IMR-90 (cell line): Measurements from ENCODE around the gene ITSN1. TPM values are rescaled to one million over a fixed set of nuclear protein-coding genes. Genes with fewer than 3 reads are reported as not detected.

Source experiments
- ATAC-seq: fragments of 200-7000 bp; cut with Tn5 transposase; 2 replicates; pipeline ENCODE4 v1.9.1; 2020; ENCODE audit warnings: low read depth, mild to moderate bottlenecking, moderate library complexity
- BruUV-seq: library from RNA; stranded (reverse); fragments of 400-500 nt; replicated peaks from 2 replicates; lab custom pipeline; 2021; lab: Mats Ljungman, UMichigan
- CTCF ChIA-PET: fragments of 300-600 bp; formaldehyde crosslinking; extraction: SDS; loops from one replicate; lab custom pipeline; 2021; ENCODE audit warnings: antibody characterized with exemption; lab: Yijun Ruan, JAX
- POLR2A ChIA-PET: fragments of 300-600 bp; sonication (Branson Sonifier 250); formaldehyde crosslinking; loops from one replicate; lab custom pipeline; 2022; ENCODE audit warnings: antibody characterized with exemption; ENCODE audit not compliant: unreplicated experiment; lab: Charles Lee
- DNase-seq: peaks from one replicate; pipeline ENCODE4 v3.0.0; 2013
- H2AFZ ChIP-seq: replicated peaks from 2 replicates; pipeline ENCODE3; 2013; ENCODE audit warnings: low read length, mild to moderate bottlenecking; ENCODE audit not compliant: poor library complexity
- H2AK5ac ChIP-seq: 2 replicates; pipeline ENCODE4 v1.6.1; 2013; ENCODE audit warnings: low read depth, low read length, inconsistent platforms
- H2AK9ac ChIP-seq: replicated peaks from 2 replicates; pipeline ENCODE3; 2013; ENCODE audit warnings: mild to moderate bottlenecking, low read depth, low read length, moderate library complexity; ENCODE audit not compliant: poor library complexity
- H2BK120ac ChIP-seq: 2 replicates; pipeline ENCODE4 v1.6.1; 2013; ENCODE audit warnings: low read depth, low read length, inconsistent platforms
- H2BK15ac ChIP-seq: 3 replicates; pipeline ENCODE4 v1.6.1; 2013; ENCODE audit warnings: low read depth, low read length, inconsistent platforms
- H2BK20ac ChIP-seq: 2 replicates; pipeline ENCODE4 v1.6.1; 2013; ENCODE audit warnings: low read depth, mild to moderate bottlenecking, inconsistent platforms, low read length, moderate library complexity
- H2BK5ac ChIP-seq: 2 replicates; pipeline ENCODE4 v1.6.1; 2013; ENCODE audit warnings: mild to moderate bottlenecking, low read depth, low read length, inconsistent platforms; ENCODE audit not compliant: poor library complexity, severe bottlenecking
- H3K14ac ChIP-seq: replicated peaks from 2 replicates; pipeline ENCODE4 v1.6.1; 2013; ENCODE audit warnings: low read depth, low read length, inconsistent platforms
- H3K18ac ChIP-seq: 2 replicates; pipeline ENCODE4 v1.6.1; 2013; ENCODE audit warnings: low read depth, low read length, control low read depth
- H3K23ac ChIP-seq: 2 replicates; pipeline ENCODE4 v1.6.1; 2013; ENCODE audit warnings: low read depth, low read length, inconsistent platforms
- H3K27ac ChIP-seq: 2 replicates; pipeline ENCODE4 v1.5.1; 2013; ENCODE audit warnings: mild to moderate bottlenecking, control low read depth, low read length; ENCODE audit not compliant: insufficient read depth
- H3K27me3 ChIP-seq: 2 replicates; pipeline ENCODE4 v1.6.1; 2013; ENCODE audit warnings: low read length; ENCODE audit not compliant: control insufficient read depth, insufficient read depth
- H3K36me3 ChIP-seq: 2 replicates; pipeline ENCODE4 v1.6.1; 2013; ENCODE audit warnings: low read length, mixed read lengths; ENCODE audit not compliant: control insufficient read depth, insufficient read depth
- H3K4ac ChIP-seq: 2 replicates; pipeline ENCODE4 v1.6.1; 2013; ENCODE audit warnings: low read depth, low read length, inconsistent platforms
- H3K4me1 ChIP-seq: 2 replicates; pipeline ENCODE4 v1.6.1; 2013; ENCODE audit warnings: low read length, mixed read lengths; ENCODE audit not compliant: control insufficient read depth, insufficient read depth
- H3K4me2 ChIP-seq: 2 replicates; pipeline ENCODE4 v1.6.1; 2013; ENCODE audit warnings: low read depth, mild to moderate bottlenecking, control low read depth, low read length, moderate library complexity
- H3K4me3 ChIP-seq: 2 replicates; pipeline ENCODE4 v1.5.1; 2013; ENCODE audit warnings: low read depth, mild to moderate bottlenecking, control low read depth, low read length, moderate library complexity; ENCODE audit not compliant: insufficient read depth
- H3K56ac ChIP-seq: 2 replicates; pipeline ENCODE4 v1.6.1; 2013; ENCODE audit warnings: low read length, inconsistent platforms; ENCODE audit not compliant: insufficient read depth; ENCODE audit errors: extremely low read depth
- H3K79me1 ChIP-seq, 2 experiments: 2 replicates each; pipeline ENCODE4 v1.6.1; 2013; ENCODE audit warnings: low read length in 2 of 2, inconsistent platforms in 1 of 2, low read depth in 1 of 2
- H3K9ac ChIP-seq: 2 replicates; pipeline ENCODE4 v1.6.1; 2013; ENCODE audit warnings: low read depth, low read length, control low read depth
- H3K9me1 ChIP-seq: 2 replicates; pipeline ENCODE4 v1.6.1; 2013; ENCODE audit warnings: low read length, inconsistent platforms; ENCODE audit not compliant: insufficient read depth
- H3K9me3 ChIP-seq: 2 replicates; pipeline ENCODE4 v1.6.1; 2013; ENCODE audit warnings: low read length; ENCODE audit not compliant: control insufficient read depth, insufficient read depth
- H4K20me1 ChIP-seq: 2 replicates; pipeline ENCODE4 v1.6.1; 2013; ENCODE audit warnings: low read length, inconsistent platforms; ENCODE audit not compliant: insufficient read depth
- H4K5ac ChIP-seq: 2 replicates; pipeline ENCODE4 v1.6.1; 2013; ENCODE audit warnings: mild to moderate bottlenecking, low read depth, low read length, control low read depth
- H4K8ac ChIP-seq, 2 experiments: 2 replicates each; pipeline ENCODE4 v1.6.1; 2013; ENCODE audit warnings: low read depth in 2 of 2, low read length in 2 of 2, control low read depth in 1 of 2, inconsistent platforms in 1 of 2
- H4K91ac ChIP-seq: 2 replicates; pipeline ENCODE4 v1.6.1; 2013; ENCODE audit warnings: low read depth, low read length, inconsistent platforms; ENCODE audit not compliant: insufficient read depth
- CEBPB ChIP-seq: IDR thresholded peaks from 2 replicates; pipeline ENCODE4 v1.6.1; 2012; ENCODE audit warnings: low read depth, low read length, improper control_type of control experiment
- POLR2A ChIP-seq: IDR thresholded peaks from 2 replicates; pipeline ENCODE4 v1.6.1; 2012; ENCODE audit warnings: mild to moderate bottlenecking, low read depth, low read length
- RCOR1 ChIP-seq: IDR thresholded peaks from 2 replicates; pipeline ENCODE4 v1.6.1; 2012; ENCODE audit warnings: mild to moderate bottlenecking, low read length, improper control_type of control experiment; ENCODE audit not compliant: insufficient replicate concordance
- SMC3 ChIP-seq: fragments of 150-350 bp; IDR thresholded peaks from 2 replicates; pipeline ENCODE4 v1.6.1; 2016; ENCODE audit warnings: low read depth, mild to moderate bottlenecking, antibody characterized with exemption, low read length, moderate library complexity
- USF2 ChIP-seq: fragments of 150-350 bp; IDR thresholded peaks from 2 replicates; pipeline ENCODE4 v1.6.1; 2017; ENCODE audit warnings: mild to moderate bottlenecking, antibody characterized with exemption, low read length, low read depth
- WGBS, 2 experiments: methylation state at CpG; one replicate each; pipeline versions ENCODE4 v1.1.5 to v1.1.7; 2013; ENCODE audit warnings: missing lambda C conversion rate in 2 of 2; ENCODE audit not compliant: insufficient read length in 1 of 2; ENCODE audit errors: extremely low coverage in 2 of 2; 5-methylcytosine and 5-hydroxymethylcytosine counted together
- dilution Hi-C: fragments of 300-500 bp; cut with HindIII; formaldehyde crosslinking; loops from one replicate; pipeline ENCODE4 v1.14.3; 2018; ENCODE audit warnings: low sequenced_read_pairs; ENCODE audit not compliant: unreplicated experiment
- in situ Hi-C: fragments of 300-500 bp; cut with MboI; formaldehyde crosslinking; loops from 3 replicates; pipeline ENCODE4 v1.14.3; 2019; ENCODE audit warnings: low sequenced_read_pairs, inconsistent platforms, mixed read lengths
- intact Hi-C: fragments of 100-400 bp; cut with micrococcal nuclease; formaldehyde crosslinking; loops from 2 replicates; pipeline ENCODE4 v1.10.0; 2022
- polyA plus RNA-seq, 3 experiments: library from polyadenylated mRNA; depleted of rRNA; stranded (reverse); fragments of >200 nt; gene quantifications; 2 replicates each; pipeline ENCODE4 v1.2.3, GENCODE V29; 2012; ENCODE audit warnings: low replicate concordance in 1 of 3
- total RNA-seq: library from RNA; depleted of rRNA; stranded (reverse); fragments of >200 nt; gene quantifications from 2 replicates; pipeline ENCODE4 v1.2.3, GENCODE V29; 2012
- TF ChIP-seq, protein P1 (sequence below): fragments of 150-350 bp; IDR thresholded peaks from 2 replicates; pipeline ENCODE4 v1.6.1; 2016; ENCODE audit warnings: low read depth, mild to moderate bottlenecking, low read length, moderate library complexity, borderline replicate concordance

ITSN1 gene
- total and polyA plus RNA-seq, 2 of the 4 experiments (the other 2 are of a cell fraction): 45.4 to 62.0 TPM

GRCh38 chr21:33733601-33734000 lies 91.3 kb downstream of the ITSN1 start:
- intact Hi-C loops (no loop called here), dilution Hi-C loops (no loop called here), in situ Hi-C loops (no loop called here)
- peaks cover 10 to 12% of the 10 kb centered on the region in 2 experiments; a peak in 3 of 4 replicates for H3K79me1 ChIP-seq
- no peaks in the 10 kb centered on the region for H4K20me1 ChIP-seq
- no peak overlapping the region; a peak in 1 of 4 replicates for H4K8ac ChIP-seq
- ATAC-seq (no peak), DNase-seq (no peak)
- no peak overlapping the region for H3K4me2 ChIP-seq
- no peak overlapping the region for H3K56ac ChIP-seq
- no peak overlapping the region for H2AK5ac ChIP-seq
- H3K27me3 ChIP-seq: no peaks in the 10 kb centered on the region
- H2AFZ ChIP-seq: no peak overlapping the region
- H2BK15ac ChIP-seq: no peak overlapping the region
- ChIA-PET CTCF (interaction anchor here (1.5 kb wide), 1 partner anchor 10 kb away, joined by 5 read pairs; no protein-coding TSS in a partner anchor), POLR2A (no interaction called here)
- H2AK9ac ChIP-seq: no peak overlapping the region
- H3K9me1 ChIP-seq: peaks cover 4% of the 10 kb centered on the region; the same call in 1 of the 2 replicates
- H3K14ac ChIP-seq: no peak overlapping the region
- TF ChIP-seq RCOR1 (no peak), USF2 (no peak), POLR2A (no peak), SMC3 (no peak), CEBPB (no peak)
- TF ChIP-seq, protein P1, sequence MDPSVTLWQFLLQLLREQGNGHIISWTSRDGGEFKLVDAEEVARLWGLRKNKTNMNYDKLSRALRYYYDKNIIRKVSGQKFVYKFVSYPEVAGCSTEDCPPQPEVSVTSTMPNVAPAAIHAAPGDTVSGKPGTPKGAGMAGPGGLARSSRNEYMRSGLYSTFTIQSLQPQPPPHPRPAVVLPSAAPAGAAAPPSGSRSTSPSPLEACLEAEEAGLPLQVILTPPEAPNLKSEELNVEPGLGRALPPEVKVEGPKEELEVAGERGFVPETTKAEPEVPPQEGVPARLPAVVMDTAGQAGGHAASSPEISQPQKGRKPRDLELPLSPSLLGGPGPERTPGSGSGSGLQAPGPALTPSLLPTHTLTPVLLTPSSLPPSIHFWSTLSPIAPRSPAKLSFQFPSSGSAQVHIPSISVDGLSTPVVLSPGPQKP: no peak
- H3K4me1 ChIP-seq: peaks cover 4% of the 10 kb centered on the region; the same call in 1 of the 2 replicates
- H3K27ac ChIP-seq: no peak overlapping the region
- no peak overlapping the region for H3K9ac ChIP-seq
- no peak overlapping the region for H4K91ac ChIP-seq
- no peak overlapping the region for H4K5ac ChIP-seq
- H2BK5ac ChIP-seq: no peak overlapping the region
- H3K18ac ChIP-seq: no peak overlapping the region
- no CpG with 5 or more reads among the region's 2 CpGs for WGBS, 2 experiments
- no peak overlapping the region for H2BK120ac ChIP-seq
- H2BK20ac ChIP-seq: no peak overlapping the region
- H3K23ac ChIP-seq: no peak overlapping the region
- no peak overlapping the region for H3K4me3 ChIP-seq
- H3K4ac ChIP-seq: no peak overlapping the region
- BruUV-seq: no TSS peak
- H3K36me3 ChIP-seq: peaks cover 8% of the 10 kb centered on the region
- H3K9me3 ChIP-seq: no peaks in the 10 kb centered on the region
